Nephron progenitor cell (in vitro differentiated cells): ENCODE results near the gene GPX7.
A peak's percentile ranks its signal among the peaks of the same experiment; 100 is the strongest.

ENCODE experiments used
- DNase-seq: peaks from one replicate; pipeline ENCODE4 v3.0.0; 2021
- H3K27ac Mint-ChIP-seq: 2 replicates; pipeline ENCODE4 v1.8.0; 2021; ENCODE audit warnings: mild to moderate bottlenecking, moderate library complexity, mixed read lengths
- H3K27me3 Mint-ChIP-seq: 2 replicates; pipeline ENCODE4 v1.8.0; 2021; ENCODE audit warnings: mild to moderate bottlenecking, low read depth, mixed read lengths; ENCODE audit not compliant: poor library complexity
- H3K36me3 Mint-ChIP-seq: 2 replicates; pipeline ENCODE4 v1.8.0; 2021; ENCODE audit warnings: low read depth, mixed read lengths
- H3K4me1 Mint-ChIP-seq: 2 replicates; pipeline ENCODE4 v1.8.0; 2021; ENCODE audit warnings: mixed read lengths
- H3K4me3 Mint-ChIP-seq: 2 replicates; pipeline ENCODE4 v1.8.0; 2021; ENCODE audit warnings: mild to moderate bottlenecking, moderate library complexity, mixed read lengths
- H3K9me3 Mint-ChIP-seq: 2 replicates; pipeline ENCODE4 v1.8.0; 2021; ENCODE audit warnings: mild to moderate bottlenecking, moderate library complexity, mixed read lengths
- TF ChIP-seq, protein P1 (sequence below): fragments of 200-600 bp; sonication (generic); IDR thresholded peaks from 2 replicates; pipeline ENCODE4 v1.5.0; 2021; ENCODE audit warnings: antibody characterized with exemption

Gene GPX7

GRCh38 chr1:52604063-52604770, 2.0 kb downstream of the GPX7 start:
- H3K27me3 Mint-ChIP-seq = peaks cover 22% of the 10 kb centered on the region
- H3K4me1 Mint-ChIP-seq = peaks cover 31% of the 10 kb centered on the region
- TF ChIP-seq, protein P1, sequence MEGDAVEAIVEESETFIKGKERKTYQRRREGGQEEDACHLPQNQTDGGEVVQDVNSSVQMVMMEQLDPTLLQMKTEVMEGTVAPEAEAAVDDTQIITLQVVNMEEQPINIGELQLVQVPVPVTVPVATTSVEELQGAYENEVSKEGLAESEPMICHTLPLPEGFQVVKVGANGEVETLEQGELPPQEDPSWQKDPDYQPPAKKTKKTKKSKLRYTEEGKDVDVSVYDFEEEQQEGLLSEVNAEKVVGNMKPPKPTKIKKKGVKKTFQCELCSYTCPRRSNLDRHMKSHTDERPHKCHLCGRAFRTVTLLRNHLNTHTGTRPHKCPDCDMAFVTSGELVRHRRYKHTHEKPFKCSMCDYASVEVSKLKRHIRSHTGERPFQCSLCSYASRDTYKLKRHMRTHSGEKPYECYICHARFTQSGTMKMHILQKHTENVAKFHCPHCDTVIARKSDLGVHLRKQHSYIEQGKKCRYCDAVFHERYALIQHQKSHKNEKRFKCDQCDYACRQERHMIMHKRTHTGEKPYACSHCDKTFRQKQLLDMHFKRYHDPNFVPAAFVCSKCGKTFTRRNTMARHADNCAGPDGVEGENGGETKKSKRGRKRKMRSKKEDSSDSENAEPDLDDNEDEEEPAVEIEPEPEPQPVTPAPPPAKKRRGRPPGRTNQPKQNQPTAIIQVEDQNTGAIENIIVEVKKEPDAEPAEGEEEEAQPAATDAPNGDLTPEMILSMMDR = no peak

DNA sequence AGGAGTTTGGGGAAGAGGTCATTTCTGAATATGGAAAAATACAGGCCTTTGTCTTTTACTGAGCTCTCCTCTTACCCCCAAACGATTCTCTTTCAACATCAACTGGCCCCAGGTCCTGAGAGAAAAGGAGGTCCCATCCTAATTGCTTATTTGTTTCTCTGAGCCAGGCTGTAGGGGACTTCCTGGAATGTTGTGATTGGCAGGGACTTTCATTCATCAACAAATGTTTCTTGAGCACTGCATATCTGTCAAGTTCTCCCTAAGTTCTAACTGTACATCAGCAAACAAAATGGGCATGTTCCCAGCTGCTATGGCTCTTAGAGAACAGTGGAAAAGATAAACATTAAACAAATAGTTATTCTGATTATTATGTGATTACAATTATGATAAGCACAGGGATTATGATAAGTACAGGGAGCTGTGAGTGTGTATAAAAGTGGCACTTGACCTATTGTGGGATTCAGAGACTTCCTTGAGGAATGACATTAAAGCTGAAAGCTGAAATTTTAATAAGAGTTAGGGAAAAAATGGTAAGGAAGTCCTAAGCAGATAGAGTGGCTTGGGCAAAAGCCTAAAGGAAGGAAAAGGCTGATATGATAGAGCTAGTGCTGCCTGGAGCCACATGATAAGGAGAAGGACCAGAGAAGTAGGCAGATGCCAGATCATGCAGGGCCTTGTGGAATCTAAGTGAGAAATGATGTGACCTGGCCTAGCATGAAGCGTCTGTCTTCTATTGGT, 11.6 kb downstream of the GPX7 start:
- TF ChIP-seq, protein P1 = no peak
- no peaks in the 10 kb centered on the region for H3K4me1 Mint-ChIP-seq
- no peak for DNase-seq
- peaks cover 3% of the 10 kb centered on the region for H3K36me3 Mint-ChIP-seq
- H3K9me3 Mint-ChIP-seq = no peaks in the 10 kb centered on the region
- H3K27ac Mint-ChIP-seq = no peak overlapping the region
- H3K4me3 Mint-ChIP-seq = no peak overlapping the region
- H3K27me3 Mint-ChIP-seq = peaks cover 14% of the 10 kb centered on the region

More at GRCh38 chr1:52604063-52604770, 2.0 kb downstream of the GPX7 start:
- peaks cover 35% of the 10 kb centered on the region for H3K36me3 Mint-ChIP-seq
- H3K9me3 Mint-ChIP-seq = no peaks in the 10 kb centered on the region
- H3K27ac Mint-ChIP-seq = no peak overlapping the region
- no peak overlapping the region for H3K4me3 Mint-ChIP-seq
- no peak for DNase-seq

DNA sequence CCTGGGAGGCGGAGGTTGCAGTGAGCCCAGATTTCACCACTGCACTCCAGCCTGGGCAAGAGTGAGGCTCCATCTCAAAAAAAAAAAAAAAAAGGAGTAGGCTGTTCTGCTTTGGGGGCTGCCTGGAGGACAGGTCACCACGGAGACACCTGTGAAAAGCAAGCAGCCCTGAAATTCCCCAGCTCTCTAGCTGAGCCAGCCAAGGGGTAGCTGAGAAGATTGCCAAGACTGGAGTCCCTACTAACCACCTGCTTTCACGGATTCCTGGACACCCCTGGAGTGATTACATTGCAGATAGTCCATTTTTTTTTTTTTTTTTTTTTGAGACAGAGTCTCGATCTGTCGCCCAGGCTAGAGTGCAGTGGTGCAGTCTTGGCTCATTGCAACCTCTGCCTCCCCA, 12.5 kb downstream of the GPX7 start:
- Mint-ChIP-seq H3K9me3 (no peaks in the 10 kb centered on the region), H3K27me3 (peaks cover 17% of the 10 kb centered on the region), H3K36me3 (no peaks in the 10 kb centered on the region), H3K4me3 (no peak overlapping the region), H3K4me1 (no peaks in the 10 kb centered on the region), H3K27ac (no peak overlapping the region)
- DNase-seq = no peak
- TF ChIP-seq, protein P1 = no peak

- no peak for DNase-seq
- Mint-ChIP-seq H3K27me3 (peaks cover 20% of the 10 kb centered on the region), H3K9me3 (peaks cover 5% of the 10 kb centered on the region), H3K27ac (no peak overlapping the region), H3K4me3 (no peak overlapping the region), H3K4me1 (no peaks in the 10 kb centered on the region), H3K36me3 (peaks cover 4% of the 10 kb centered on the region)
- TF ChIP-seq, protein P1 = no peak
Measured at GRCh38 chr1:52615489-52616042, 13.4 kb downstream of the GPX7 start.

GRCh38 chr1:52621950-52622349, 19.8 kb downstream of the GPX7 start:
- peaks cover 16% of the 10 kb centered on the region for H3K27me3 Mint-ChIP-seq
- peaks cover 7% of the 10 kb centered on the region for H3K36me3 Mint-ChIP-seq
- H3K9me3 Mint-ChIP-seq = peaks cover 39% of the 10 kb centered on the region
- DNase-seq = no peak
- TF ChIP-seq, protein P1 = no peak
- no peak overlapping the region for H3K4me3 Mint-ChIP-seq
- H3K4me1 Mint-ChIP-seq = no peaks in the 10 kb centered on the region
- H3K27ac Mint-ChIP-seq = peak overlapping the region; percentile 51
